Superior temporal gyrus (tissue), 1 donor: ENCODE data around the gene HOOK2.
"Not testable (repeated sequence)": the region's sequence is repeated elsewhere in the genome, so short reads cannot be mapped to it uniquely, and the experiment has no call there.

Experiments
- DNase-seq: peaks from one replicate; pipeline ENCODE4 v3.0.0-alpha.2; 2016; ENCODE audit errors: extremely low spot score

HOOK2 gene

GRCh38 chr19:12774588-12775555, at the start of gene HOOK2:
Gene HOOK2, minus strand, starts transcription at chr19:12775552. Its CDS starts 103 bp downstream, at chr19:12775449.
- no peak for DNase-seq

GRCh38 chr19:12821761-12822160, 46.4 kb upstream of the HOOK2 start:
- DNase-seq, result no peak

- DNase-seq, result not testable (repeated sequence)
These were observed 42.5 kb upstream of the HOOK2 start for GRCh38 chr19:12817810-12818209.

GRCh38 chr19:12817188-12817587, 41.8 kb upstream of the HOOK2 start:
- not testable (repeated sequence) for DNase-seq

- no peak for DNase-seq
These were observed 39.7 kb upstream of the HOOK2 start for GRCh38 chr19:12815088-12815487.

GRCh38 chr19:12806242-12807081, 31.1 kb upstream of the HOOK2 start, which contains the start of gene RNASEH2A:
Gene RNASEH2A, plus strand, starts transcription at chr19:12806584. Its CDS starts 90 bp downstream, at chr19:12806674.
- peak; percentile 91 for DNase-seq

GRCh38 chr19:12804051-12804450, 28.7 kb upstream of the HOOK2 start:
- no peak for DNase-seq

GRCh38 chr19:12802267-12803106, 27.1 kb upstream of the HOOK2 start:
- DNase-seq, result peak; percentile 15

- DNase-seq, result peak; percentile 83
These were observed 26.3 kb upstream of the HOOK2 start, which contains the start of the genes PRDX2 and THSD8 for GRCh38 chr19:12801466-12802266. Gene PRDX2, minus strand, starts transcription at chr19:12801800. Its CDS starts 539 bp downstream, at chr19:12801261. Gene THSD8, plus strand, starts transcription at chr19:12802069. Its CDS starts 3 bp downstream, at chr19:12802072.

- DNase-seq, result peak; percentile 8
These were observed 25.6 kb upstream of the HOOK2 start for GRCh38 chr19:12800923-12801465.

GRCh38 chr19:12800466-12800770, 25.1 kb upstream of the HOOK2 start:
- no peak for DNase-seq

GRCh38 chr19:12799742-12800465, 24.6 kb upstream of the HOOK2 start:
- no peak for DNase-seq

- not testable (repeated sequence) for DNase-seq
These were observed 22.3 kb upstream of the HOOK2 start for GRCh38 chr19:12797607-12798006.

- no peak for DNase-seq
These were observed 21.8 kb upstream of the HOOK2 start for GRCh38 chr19:12797141-12797587.

GRCh38 chr19:12796146-12797071, 21.1 kb upstream of the HOOK2 start:
- peak; percentile 93 for DNase-seq

GRCh38 chr19:12794971-12795381, 19.6 kb upstream of the HOOK2 start:
- DNase-seq, result no peak

GRCh38 chr19:12794196-12794941, 19.0 kb upstream of the HOOK2 start:
- DNase-seq, result no peak
